PFSK-1 (cell line): ENCODE data around the gene MAD1L1.

ENCODE experiments used
- FOXP2 ChIP-seq: optimal IDR thresholded peaks from 2 replicates; pipeline ENCODE3; 2011; ENCODE audit warnings: borderline replicate concordance, control low read depth, inconsistent platforms; ENCODE audit not compliant: insufficient read depth; ENCODE audit errors: extremely low read length, extremely low read depth
- POLR2AphosphoS5 ChIP-seq: IDR thresholded peaks from 2 replicates; pipeline ENCODE4 v1.6.1; 2012; ENCODE audit warnings: low read depth, mild to moderate bottlenecking, control low read depth, low read length, moderate library complexity
- REST ChIP-seq, 2 experiments: IDR thresholded peaks; 2 replicates each; pipeline versions ENCODE4 v1.6.1 to v1.8.0; 2011 to 2012; ENCODE audit warnings: low read depth in 2 of 2, low read length in 2 of 2, control low read depth in 1 of 2, inconsistent platforms in 1 of 2, mild to moderate bottlenecking in 1 of 2, moderate library complexity in 1 of 2; ENCODE audit not compliant: insufficient read depth in 1 of 2
- SIN3A ChIP-seq: IDR thresholded peaks from 2 replicates; pipeline ENCODE4 v1.6.1; 2012; ENCODE audit warnings: mild to moderate bottlenecking, low read length, moderate library complexity, borderline replicate concordance; ENCODE audit not compliant: insufficient read depth

GRCh38 chr7:1978656-1979590, 253.8 kb downstream of the MAD1L1 start:
- no peak for TF ChIP-seq POLR2AphosphoS5
- TF ChIP-seq REST (IDR thresholded peaks at IDR 0.05; ENCODE audit: insufficient read depth in 1 of 2, low read depth in 2 of 2, low read length in 2 of 2) = no peak
- no peak for TF ChIP-seq SIN3A
- no peak for TF ChIP-seq FOXP2
